GM19463 (cell line): ENCODE measurements around the gene OR9Q1.

ENCODE experiments used
- ATAC-seq: cut with Tn5 transposase; IDR thresholded peaks from one replicate; pipeline ENCODE4 v1.9.1; 2021; ENCODE audit warnings: mild to moderate bottlenecking, moderate library complexity; ENCODE audit not compliant: unreplicated experiment

The OR9Q1 gene

GRCh38 chr11:58227956-58228615 lies 204.4 kb downstream of the OR9Q1 start:
- ATAC-seq, result no peak
